Measurements from ENCODE around the gene FAM135A. TPM values are rescaled to one million over a fixed set of nuclear protein-coding genes. Genes with fewer than 3 reads are reported as not detected.
"Not testable (repeated sequence)": the region's sequence is repeated elsewhere in the genome, so short reads cannot be mapped to it uniquely, and the experiment has no call there.

FAM135A gene
- total RNA-seq, 1 donor: 16.3 TPM

DNA sequence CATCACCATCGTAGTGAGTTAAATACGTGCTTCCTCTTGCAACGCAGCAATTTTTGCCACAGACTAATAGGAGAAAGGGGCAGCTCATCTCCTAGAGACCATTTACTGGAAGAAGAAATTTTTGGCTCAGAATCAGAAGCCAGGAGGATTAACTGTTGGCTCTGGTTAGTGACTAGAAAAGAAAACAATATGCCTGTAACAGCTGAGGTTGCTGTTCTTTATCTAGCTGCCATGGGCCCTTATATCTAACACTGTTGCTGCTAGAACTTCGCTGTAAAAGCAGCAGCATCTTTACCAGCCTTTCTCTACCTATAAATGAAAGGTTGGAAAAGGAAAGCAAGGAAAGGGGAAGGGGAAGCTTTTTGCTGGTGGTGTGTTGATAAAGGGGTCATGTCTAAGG is 65.9 kb downstream of the FAM135A start:
- DNase-seq (ENCODE audit: insufficient read length, low spot score, missing footprints): peak; percentile 36
- Histone ChIP-seq H2AFZ (ENCODE audit: low read length) (peak overlapping the region; percentile 3), H3K9me3 (ENCODE audit: low read depth, low read length) (no peaks in the 10 kb centered on the region), H3K79me2 (ENCODE audit: insufficient read depth, low read length) (no peaks in the 10 kb centered on the region), H4K20me1 (ENCODE audit: insufficient read depth, low read length) (no peaks in the 10 kb centered on the region), H3K4me3 (ENCODE audit: insufficient read depth, low read length) (no peak overlapping the region), H3K27me3 (ENCODE audit: insufficient read depth, low read length) (no peaks in the 10 kb centered on the region), H3K36me3 (ENCODE audit: insufficient read depth, low read length) (peaks cover 3% of the 10 kb centered on the region), H3K27ac (ENCODE audit: low read depth, low read length) (no peak overlapping the region), H3K4me1 (ENCODE audit: insufficient read depth, low read length) (peaks cover 3% of the 10 kb centered on the region), H3K4me2 (ENCODE audit: insufficient read depth, low read length) (peak overlapping the region; percentile 29)
- TF ChIP-seq, protein P1, sequence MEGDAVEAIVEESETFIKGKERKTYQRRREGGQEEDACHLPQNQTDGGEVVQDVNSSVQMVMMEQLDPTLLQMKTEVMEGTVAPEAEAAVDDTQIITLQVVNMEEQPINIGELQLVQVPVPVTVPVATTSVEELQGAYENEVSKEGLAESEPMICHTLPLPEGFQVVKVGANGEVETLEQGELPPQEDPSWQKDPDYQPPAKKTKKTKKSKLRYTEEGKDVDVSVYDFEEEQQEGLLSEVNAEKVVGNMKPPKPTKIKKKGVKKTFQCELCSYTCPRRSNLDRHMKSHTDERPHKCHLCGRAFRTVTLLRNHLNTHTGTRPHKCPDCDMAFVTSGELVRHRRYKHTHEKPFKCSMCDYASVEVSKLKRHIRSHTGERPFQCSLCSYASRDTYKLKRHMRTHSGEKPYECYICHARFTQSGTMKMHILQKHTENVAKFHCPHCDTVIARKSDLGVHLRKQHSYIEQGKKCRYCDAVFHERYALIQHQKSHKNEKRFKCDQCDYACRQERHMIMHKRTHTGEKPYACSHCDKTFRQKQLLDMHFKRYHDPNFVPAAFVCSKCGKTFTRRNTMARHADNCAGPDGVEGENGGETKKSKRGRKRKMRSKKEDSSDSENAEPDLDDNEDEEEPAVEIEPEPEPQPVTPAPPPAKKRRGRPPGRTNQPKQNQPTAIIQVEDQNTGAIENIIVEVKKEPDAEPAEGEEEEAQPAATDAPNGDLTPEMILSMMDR (IDR thresholded peaks at IDR 0.05; ENCODE audit: extremely low read depth, low read depth, low read length): no peak

DNA sequence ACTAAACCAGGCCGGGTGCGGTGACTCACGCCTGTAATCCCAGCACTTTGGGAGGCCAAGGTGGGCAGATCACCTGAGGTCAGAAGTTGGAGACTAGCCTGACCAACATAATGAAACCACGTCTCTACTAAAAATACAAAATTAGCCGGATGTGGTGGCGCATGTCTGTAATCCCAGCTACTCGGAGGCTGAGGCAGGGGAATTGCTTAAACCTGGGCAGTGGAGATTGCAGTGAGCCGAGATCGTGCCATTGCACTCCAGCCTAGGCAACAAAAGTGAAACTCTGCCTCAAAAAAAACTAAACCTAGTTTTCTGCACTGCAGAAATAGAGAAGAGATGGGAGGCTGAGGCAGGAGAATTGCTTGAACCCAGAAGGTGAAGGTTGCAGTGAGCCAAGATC is 73.3 kb downstream of the FAM135A start:
- H3K4me3 ChIP-seq (ENCODE audit: insufficient read depth, low read length); H3K9me3 ChIP-seq (ENCODE audit: low read depth, low read length); H3K4me1 ChIP-seq (ENCODE audit: insufficient read depth, low read length); H3K4me2 ChIP-seq (ENCODE audit: insufficient read depth, low read length); H3K36me3 ChIP-seq (ENCODE audit: insufficient read depth, low read length); H3K27ac ChIP-seq (ENCODE audit: low read depth, low read length); DNase-seq (ENCODE audit: insufficient read length, low spot score, missing footprints); H4K20me1 ChIP-seq (ENCODE audit: insufficient read depth, low read length); H3K27me3 ChIP-seq (ENCODE audit: insufficient read depth, low read length); H3K79me2 ChIP-seq (ENCODE audit: insufficient read depth, low read length); H2AFZ ChIP-seq (ENCODE audit: low read length): not testable (repeated sequence)

- no peaks in the 10 kb centered on the region for H3K9me3 ChIP-seq (ENCODE audit: low read depth, low read length)
- TF ChIP-seq, protein P1 (IDR thresholded peaks at IDR 0.05; ENCODE audit: extremely low read depth, low read depth, low read length): no peak
- no peaks in the 10 kb centered on the region for H4K20me1 ChIP-seq (ENCODE audit: insufficient read depth, low read length)
- no peak for DNase-seq (ENCODE audit: insufficient read length, low spot score, missing footprints)
- H3K27ac ChIP-seq (ENCODE audit: low read depth, low read length): no peak overlapping the region
- no peaks in the 10 kb centered on the region for H3K27me3 ChIP-seq (ENCODE audit: insufficient read depth, low read length)
- no peaks in the 10 kb centered on the region for H3K36me3 ChIP-seq (ENCODE audit: insufficient read depth, low read length)
- no peak overlapping the region for H3K4me2 ChIP-seq (ENCODE audit: insufficient read depth, low read length)
- H3K79me2 ChIP-seq (ENCODE audit: insufficient read depth, low read length): no peaks in the 10 kb centered on the region
- no peak overlapping the region for H2AFZ ChIP-seq (ENCODE audit: low read length)
- no peak overlapping the region for H3K4me3 ChIP-seq (ENCODE audit: insufficient read depth, low read length)
- no peaks in the 10 kb centered on the region for H3K4me1 ChIP-seq (ENCODE audit: insufficient read depth, low read length)
Measured at GRCh38 chr6:70489364-70489763, 76.1 kb downstream of the FAM135A start.

DNA sequence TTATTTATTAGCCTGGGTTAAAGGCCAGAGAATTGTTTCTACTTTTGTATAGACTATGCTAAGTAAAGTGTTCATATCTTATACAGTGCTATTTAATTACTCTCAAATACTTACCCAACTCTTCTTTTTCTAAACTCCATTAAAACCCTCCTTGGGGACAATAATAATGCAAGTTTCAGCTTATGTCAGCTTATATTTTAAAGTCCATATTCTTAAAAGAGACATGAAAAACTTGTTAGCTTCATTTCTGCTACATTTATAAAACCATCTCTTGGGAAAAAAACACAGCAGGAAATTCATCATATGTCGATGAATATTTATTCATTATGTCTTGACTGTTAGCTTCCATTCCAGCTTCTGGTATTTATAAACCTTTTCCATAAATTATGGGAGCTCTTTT is 81.5 kb downstream of the FAM135A start:
- no peak overlapping the region for H3K27ac ChIP-seq (ENCODE audit: low read depth, low read length)

DNA sequence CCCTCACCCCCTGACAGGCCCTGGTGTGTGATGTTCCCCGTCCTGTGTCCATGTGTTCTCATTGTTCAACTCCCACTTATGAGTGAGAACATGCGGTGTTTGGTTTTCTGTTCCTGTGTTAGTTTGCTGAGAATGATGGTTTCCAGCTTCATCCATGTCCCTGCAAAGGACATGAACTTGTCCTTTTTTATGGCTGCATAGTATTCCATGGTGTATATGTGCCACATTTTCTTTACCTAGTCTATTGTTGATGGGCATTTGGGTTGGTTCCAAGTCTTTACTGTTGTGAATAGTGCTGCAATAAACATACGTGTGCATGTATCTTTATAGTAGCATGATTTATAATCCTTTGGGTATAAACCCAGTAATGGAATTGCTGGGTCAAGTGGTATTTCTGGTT is 82.5 kb downstream of the FAM135A start:
- not testable (repeated sequence) for H3K9me3 ChIP-seq (ENCODE audit: low read depth, low read length); H3K27ac ChIP-seq (ENCODE audit: low read depth, low read length); H2AFZ ChIP-seq (ENCODE audit: low read length); DNase-seq (ENCODE audit: insufficient read length, low spot score, missing footprints); H3K4me3 ChIP-seq (ENCODE audit: insufficient read depth, low read length); H3K36me3 ChIP-seq (ENCODE audit: insufficient read depth, low read length); H3K79me2 ChIP-seq (ENCODE audit: insufficient read depth, low read length); H3K27me3 ChIP-seq (ENCODE audit: insufficient read depth, low read length); H4K20me1 ChIP-seq (ENCODE audit: insufficient read depth, low read length); H3K4me1 ChIP-seq (ENCODE audit: insufficient read depth, low read length); H3K4me2 ChIP-seq (ENCODE audit: insufficient read depth, low read length)

More for the DNA sequence above, 81.5 kb downstream of the FAM135A start:
- Histone ChIP-seq H3K4me2 (ENCODE audit: insufficient read depth, low read length) (no peak overlapping the region), H3K4me1 (ENCODE audit: insufficient read depth, low read length) (no peaks in the 10 kb centered on the region), H3K27me3 (ENCODE audit: insufficient read depth, low read length) (no peaks in the 10 kb centered on the region), H3K9me3 (ENCODE audit: low read depth, low read length) (no peaks in the 10 kb centered on the region), H3K79me2 (ENCODE audit: insufficient read depth, low read length) (no peaks in the 10 kb centered on the region), H3K4me3 (ENCODE audit: insufficient read depth, low read length) (no peak overlapping the region), H4K20me1 (ENCODE audit: insufficient read depth, low read length) (no peaks in the 10 kb centered on the region), H2AFZ (ENCODE audit: low read length) (no peak overlapping the region), H3K36me3 (ENCODE audit: insufficient read depth, low read length) (no peaks in the 10 kb centered on the region)
- no peak for DNase-seq (ENCODE audit: insufficient read length, low spot score, missing footprints)
- TF ChIP-seq, protein P1 (IDR thresholded peaks at IDR 0.05; ENCODE audit: extremely low read depth, low read depth, low read length): no peak

All from osteoblast (primary cell).